Glutamatergic neuron (in vitro differentiated cells): Measurements from ENCODE around the gene GGT1. TPM values are rescaled to one million over a fixed set of nuclear protein-coding genes. Genes with fewer than 3 reads are reported as not detected.
"Not testable (repeated sequence)": the region's sequence is repeated elsewhere in the genome, so short reads cannot be mapped to it uniquely, and the experiment has no call there.

Source experiments
- DNase-seq: peaks from one replicate; pipeline ENCODE4 v3.0.0; 2022
- H3K27ac Mint-ChIP-seq: one replicate; pipeline ENCODE4 v1.8.0; 2020; ENCODE audit warnings: mild to moderate bottlenecking, mixed read lengths, inconsistent platforms; ENCODE audit not compliant: unreplicated experiment
- H3K27me3 Mint-ChIP-seq: one replicate; pipeline ENCODE4 v1.8.0; 2020; ENCODE audit warnings: mild to moderate bottlenecking, moderate library complexity, mixed read lengths, inconsistent platforms; ENCODE audit not compliant: unreplicated experiment
- H3K36me3 Mint-ChIP-seq: one replicate; pipeline ENCODE4 v1.8.0; 2020; ENCODE audit warnings: mild to moderate bottlenecking, mixed read lengths, inconsistent platforms; ENCODE audit not compliant: unreplicated experiment
- H3K4me1 Mint-ChIP-seq: one replicate; pipeline ENCODE4 v1.8.0; 2020; ENCODE audit warnings: mild to moderate bottlenecking, low read depth, mixed read lengths, inconsistent platforms; ENCODE audit not compliant: unreplicated experiment
- H3K4me3 Mint-ChIP-seq: one replicate; pipeline ENCODE4 v1.8.0; 2020; ENCODE audit warnings: mild to moderate bottlenecking, mixed read lengths, inconsistent platforms; ENCODE audit not compliant: unreplicated experiment
- H3K9me3 Mint-ChIP-seq: one replicate; pipeline ENCODE4 v1.8.0; 2020; ENCODE audit warnings: mild to moderate bottlenecking, moderate library complexity, mixed read lengths, inconsistent platforms; ENCODE audit not compliant: unreplicated experiment
- total RNA-seq: library from RNA; stranded (reverse); fragmentation: NEBNext Ultra II Directional; extraction: Animal tissue kit (Norgen Biotek cat#: 25700); gene quantifications from one replicate; pipeline ENCODE4 v1.2.1, GENCODE V29; 2021; ENCODE audit not compliant: unreplicated experiment
- TF ChIP-seq, protein P1 (sequence below): fragments of 200-600 bp; sonication (generic); IDR thresholded peaks from one replicate; pipeline ENCODE4 v1.5.0; 2021; ENCODE audit not compliant: partially characterized antibody, unreplicated experiment

The GGT1 gene
- total RNA-seq, 1 donor from 2014 or later: 3.1 TPM

DNA sequence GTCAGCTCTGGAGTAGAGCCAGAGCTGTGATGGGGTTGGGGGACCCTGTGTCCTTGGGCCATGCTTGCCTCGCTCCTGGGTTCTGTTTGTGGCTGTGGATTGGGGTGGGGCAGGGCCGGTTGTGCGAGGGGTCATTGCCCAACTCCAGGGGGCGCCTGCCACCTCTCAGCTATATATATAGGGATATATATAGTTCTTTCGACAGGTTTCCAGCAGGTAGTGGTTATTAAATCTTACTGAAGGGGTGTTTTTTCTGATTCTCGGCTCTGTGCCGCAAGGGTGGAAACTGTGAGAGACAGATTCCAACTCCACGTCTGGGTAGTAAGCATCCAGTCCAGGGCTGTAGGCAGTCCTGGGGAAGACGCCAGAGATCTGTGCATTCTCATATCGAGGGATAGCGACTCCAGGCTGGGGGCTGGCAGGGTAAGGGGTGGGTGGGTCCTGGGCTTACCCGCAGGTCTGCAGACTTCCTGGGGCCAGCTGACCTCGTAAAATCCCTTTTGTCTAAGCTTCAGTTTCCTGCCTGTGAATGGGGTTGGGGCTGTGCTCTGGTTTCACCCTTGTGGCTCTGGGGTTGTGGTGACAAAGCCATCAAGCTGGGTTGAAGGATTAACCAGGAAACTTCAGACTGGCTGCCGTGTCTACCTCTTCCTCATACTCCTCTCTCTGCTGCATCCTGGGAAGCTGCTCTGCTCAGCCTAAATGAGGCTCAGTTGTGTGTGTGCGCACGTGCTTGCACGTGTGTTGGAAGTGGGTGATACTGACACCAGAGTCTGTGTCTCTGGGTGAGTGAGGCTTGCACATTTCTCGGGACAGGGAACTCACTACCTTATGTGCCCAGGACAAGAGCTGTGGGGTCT, 1.0 kb downstream of the GGT1 start:
- H3K4me3 Mint-ChIP-seq, H3K36me3 Mint-ChIP-seq, H3K27me3 Mint-ChIP-seq, H3K27ac Mint-ChIP-seq, H3K4me1 Mint-ChIP-seq, H3K9me3 Mint-ChIP-seq: not testable (repeated sequence)
- TF ChIP-seq, protein P1, sequence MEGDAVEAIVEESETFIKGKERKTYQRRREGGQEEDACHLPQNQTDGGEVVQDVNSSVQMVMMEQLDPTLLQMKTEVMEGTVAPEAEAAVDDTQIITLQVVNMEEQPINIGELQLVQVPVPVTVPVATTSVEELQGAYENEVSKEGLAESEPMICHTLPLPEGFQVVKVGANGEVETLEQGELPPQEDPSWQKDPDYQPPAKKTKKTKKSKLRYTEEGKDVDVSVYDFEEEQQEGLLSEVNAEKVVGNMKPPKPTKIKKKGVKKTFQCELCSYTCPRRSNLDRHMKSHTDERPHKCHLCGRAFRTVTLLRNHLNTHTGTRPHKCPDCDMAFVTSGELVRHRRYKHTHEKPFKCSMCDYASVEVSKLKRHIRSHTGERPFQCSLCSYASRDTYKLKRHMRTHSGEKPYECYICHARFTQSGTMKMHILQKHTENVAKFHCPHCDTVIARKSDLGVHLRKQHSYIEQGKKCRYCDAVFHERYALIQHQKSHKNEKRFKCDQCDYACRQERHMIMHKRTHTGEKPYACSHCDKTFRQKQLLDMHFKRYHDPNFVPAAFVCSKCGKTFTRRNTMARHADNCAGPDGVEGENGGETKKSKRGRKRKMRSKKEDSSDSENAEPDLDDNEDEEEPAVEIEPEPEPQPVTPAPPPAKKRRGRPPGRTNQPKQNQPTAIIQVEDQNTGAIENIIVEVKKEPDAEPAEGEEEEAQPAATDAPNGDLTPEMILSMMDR: peak; percentile 16
- peak; percentile 46 for DNase-seq

DNA sequence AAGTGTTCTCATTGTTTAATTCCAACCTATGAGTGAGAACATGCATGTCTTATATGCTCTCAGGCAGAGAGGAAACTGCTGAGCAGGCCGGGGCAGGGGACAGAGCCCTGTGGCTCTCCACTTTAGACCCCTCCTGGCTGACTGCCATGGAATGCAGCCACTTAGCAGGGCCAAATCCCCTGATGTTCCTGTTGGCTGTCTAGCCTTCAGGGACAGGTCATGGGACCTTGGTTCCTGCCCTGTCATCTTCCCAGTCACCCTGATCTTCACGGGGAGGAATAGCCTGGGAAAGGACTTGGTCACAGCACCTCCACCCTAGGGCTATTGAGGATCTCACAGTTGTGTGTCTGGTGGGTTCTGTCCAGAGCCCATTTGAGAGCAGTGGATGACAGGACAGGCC, 3.3 kb downstream of the GGT1 start:
- H3K27ac Mint-ChIP-seq, H3K4me3 Mint-ChIP-seq: not testable (repeated sequence)

DNA sequence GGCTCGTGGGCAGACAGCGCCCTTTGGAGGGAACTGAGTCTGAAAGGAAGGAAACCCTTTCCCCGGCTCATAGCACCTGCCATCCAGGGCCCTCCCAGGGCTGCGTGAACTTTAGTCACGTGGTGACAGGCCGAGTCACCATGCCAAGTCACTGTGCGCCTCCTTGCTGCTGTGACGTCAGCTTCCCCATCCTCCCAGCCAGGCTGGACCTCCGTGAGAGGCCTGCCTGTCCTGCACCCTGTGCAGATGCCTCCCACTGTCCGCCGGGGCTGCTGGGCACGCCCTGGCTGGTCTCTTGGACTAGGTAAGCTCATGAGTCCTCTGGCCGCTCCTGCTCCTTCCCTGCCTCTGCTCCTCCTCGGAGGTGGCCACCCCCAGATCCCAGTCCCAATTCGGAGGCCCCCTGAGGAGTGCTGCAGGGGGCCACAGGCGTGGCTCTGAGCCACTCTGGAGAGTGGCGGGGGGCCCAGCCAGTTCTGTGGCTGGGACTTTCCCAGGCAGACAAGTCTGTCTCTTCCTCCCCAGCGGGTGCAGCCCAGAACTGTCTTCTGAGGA, 4.5 kb downstream of the GGT1 start:
- not testable (repeated sequence) for H3K36me3 Mint-ChIP-seq, H3K27me3 Mint-ChIP-seq, H3K4me1 Mint-ChIP-seq, H3K9me3 Mint-ChIP-seq, DNase-seq, H3K4me3 Mint-ChIP-seq, H3K27ac Mint-ChIP-seq

More for the DNA sequence above, 3.3 kb downstream of the GGT1 start:
- H3K9me3 Mint-ChIP-seq, H3K36me3 Mint-ChIP-seq, H3K27me3 Mint-ChIP-seq, H3K4me1 Mint-ChIP-seq, DNase-seq: not testable (repeated sequence)

DNA sequence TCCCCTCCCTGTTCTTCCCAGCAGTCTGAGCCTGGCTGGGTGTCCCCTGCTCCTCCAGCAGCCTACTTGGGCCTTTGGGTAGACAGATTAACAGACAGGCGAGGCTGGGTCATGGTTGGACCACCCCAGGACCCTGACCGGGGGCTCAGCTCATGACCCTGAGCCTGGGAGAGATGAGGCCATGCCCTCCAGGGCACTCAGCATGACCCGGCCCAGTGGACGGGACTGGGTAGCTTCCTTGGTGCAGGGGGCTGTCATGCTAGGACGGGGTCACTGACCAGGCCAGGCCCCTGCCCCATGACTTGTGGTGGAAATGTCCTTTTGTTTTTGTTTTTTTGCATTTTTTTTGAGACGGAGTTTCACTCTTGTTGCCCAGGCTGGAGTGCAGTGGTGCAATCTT, 5.3 kb downstream of the GGT1 start:
- not testable (repeated sequence) for H3K9me3 Mint-ChIP-seq, H3K27ac Mint-ChIP-seq, H3K27me3 Mint-ChIP-seq, H3K4me3 Mint-ChIP-seq, H3K4me1 Mint-ChIP-seq, H3K36me3 Mint-ChIP-seq, DNase-seq

DNA sequence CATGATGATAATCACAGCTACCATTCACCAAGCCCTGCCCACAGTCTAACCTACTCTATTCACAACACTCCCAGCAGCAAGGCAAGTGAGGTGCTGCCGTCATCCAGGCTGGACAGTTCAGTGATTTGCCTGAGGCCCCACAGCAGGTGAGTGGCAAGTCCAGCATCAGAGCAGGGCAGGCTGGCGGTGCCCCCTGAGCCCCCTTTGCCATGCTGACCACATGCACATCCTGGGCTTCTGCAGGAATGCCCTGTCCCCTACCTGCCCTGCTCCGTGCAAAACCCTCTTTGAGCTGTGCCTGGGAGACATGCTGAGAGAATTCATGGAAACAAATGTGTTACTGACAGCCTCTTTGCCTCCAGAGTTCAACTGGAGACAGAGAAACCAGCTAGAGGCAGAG, 6.9 kb downstream of the GGT1 start:
- not testable (repeated sequence) for H3K9me3 Mint-ChIP-seq, H3K4me3 Mint-ChIP-seq, H3K27me3 Mint-ChIP-seq, H3K4me1 Mint-ChIP-seq, H3K27ac Mint-ChIP-seq, H3K36me3 Mint-ChIP-seq, DNase-seq

DNA sequence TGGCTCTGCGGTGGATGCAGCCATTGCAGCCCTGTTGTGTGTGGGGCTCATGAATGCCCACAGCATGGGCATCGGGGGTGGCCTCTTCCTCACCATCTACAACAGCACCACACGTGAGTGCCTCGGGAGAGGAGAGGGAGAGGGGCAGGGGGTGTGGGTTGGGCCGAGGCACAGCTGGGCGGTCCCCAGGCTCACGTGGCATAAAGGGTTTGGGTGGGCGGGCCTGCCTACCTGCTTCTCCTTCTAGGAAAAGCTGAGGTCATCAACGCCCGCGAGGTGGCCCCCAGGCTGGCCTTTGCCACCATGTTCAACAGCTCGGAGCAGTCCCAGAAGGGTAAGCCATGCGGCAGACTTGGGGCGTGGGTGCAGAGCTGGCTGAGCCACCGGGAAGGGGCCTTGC, 11.8 kb downstream of the GGT1 start:
- H3K27ac Mint-ChIP-seq: not testable (repeated sequence)

DNA sequence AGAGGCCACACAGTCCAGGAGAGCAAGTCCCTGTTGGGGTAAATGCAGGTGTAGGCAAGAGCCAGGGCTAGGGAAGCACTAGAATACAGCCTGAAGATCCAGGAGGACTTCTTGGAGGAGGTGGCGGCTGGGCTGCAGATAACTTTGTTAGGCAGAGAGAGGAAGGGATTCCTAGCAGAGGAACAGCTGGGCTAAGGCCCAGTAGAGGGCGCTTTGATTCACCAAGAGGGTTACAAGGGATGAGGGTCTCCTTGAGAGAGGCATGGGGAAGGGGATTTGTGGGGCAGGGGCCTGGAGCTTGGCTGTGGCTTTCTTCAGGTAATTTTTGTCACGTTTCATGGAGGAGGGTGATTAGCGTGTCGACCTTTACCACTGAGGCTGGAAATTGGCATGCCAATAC, 18.3 kb downstream of the GGT1 start:
- H3K36me3 Mint-ChIP-seq, H3K27ac Mint-ChIP-seq, H3K9me3 Mint-ChIP-seq, H3K4me3 Mint-ChIP-seq, H3K4me1 Mint-ChIP-seq, H3K27me3 Mint-ChIP-seq, DNase-seq: not testable (repeated sequence)

More for the DNA sequence above, 11.8 kb downstream of the GGT1 start:
- H3K27me3 Mint-ChIP-seq, H3K4me3 Mint-ChIP-seq, H3K4me1 Mint-ChIP-seq, DNase-seq, H3K9me3 Mint-ChIP-seq, H3K36me3 Mint-ChIP-seq: not testable (repeated sequence)

DNA sequence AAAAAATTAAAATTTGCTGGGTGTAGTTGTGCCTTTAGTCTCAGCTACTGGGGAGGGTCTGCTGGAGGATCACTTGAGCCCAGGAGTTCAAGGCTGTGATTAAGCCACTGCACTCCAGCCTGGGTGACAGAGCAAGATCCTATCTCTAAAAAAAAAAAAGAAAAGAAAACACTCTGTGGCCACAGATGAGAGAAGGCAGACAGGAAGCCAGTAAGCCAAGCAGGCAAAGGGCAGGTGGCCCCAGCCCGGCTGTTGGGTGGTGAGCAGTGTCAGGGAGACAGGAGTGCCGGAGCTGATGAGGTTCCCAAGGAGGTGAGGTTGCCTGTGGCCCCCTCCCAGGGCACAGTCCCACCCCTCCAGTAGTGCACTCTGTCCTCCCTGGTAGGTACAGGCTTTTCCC, 19.6 kb downstream of the GGT1 start:
- H3K27ac Mint-ChIP-seq, H3K9me3 Mint-ChIP-seq, DNase-seq, H3K27me3 Mint-ChIP-seq, H3K36me3 Mint-ChIP-seq, H3K4me3 Mint-ChIP-seq, H3K4me1 Mint-ChIP-seq: not testable (repeated sequence)

DNA sequence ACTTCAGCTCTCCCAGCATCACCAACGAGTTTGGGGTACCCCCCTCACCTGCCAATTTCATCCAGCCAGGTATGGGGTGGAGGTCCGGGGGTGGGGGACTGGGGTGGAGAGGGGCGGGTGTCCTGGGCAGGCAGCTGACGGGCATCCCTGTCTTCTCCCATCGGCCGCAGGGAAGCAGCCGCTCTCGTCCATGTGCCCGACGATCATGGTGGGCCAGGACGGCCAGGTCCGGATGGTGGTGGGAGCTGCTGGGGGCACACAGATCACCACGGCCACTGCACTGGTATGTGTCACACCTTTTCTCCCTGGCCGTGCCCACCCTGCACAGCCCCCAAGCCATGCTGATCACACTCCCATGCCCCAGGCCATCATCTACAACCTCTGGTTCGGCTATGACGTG, 24.9 kb downstream of the GGT1 start:
- not testable (repeated sequence) for H3K9me3 Mint-ChIP-seq, H3K4me1 Mint-ChIP-seq, DNase-seq, H3K27me3 Mint-ChIP-seq, H3K4me3 Mint-ChIP-seq, H3K36me3 Mint-ChIP-seq, H3K27ac Mint-ChIP-seq
